ENCODE measurements around the gene MEG3.

GRCh38 chr14:100823413-100824080 lies 2.4 kb upstream of the MEG3 start:
- TF ChIP-seq, protein P1, sequence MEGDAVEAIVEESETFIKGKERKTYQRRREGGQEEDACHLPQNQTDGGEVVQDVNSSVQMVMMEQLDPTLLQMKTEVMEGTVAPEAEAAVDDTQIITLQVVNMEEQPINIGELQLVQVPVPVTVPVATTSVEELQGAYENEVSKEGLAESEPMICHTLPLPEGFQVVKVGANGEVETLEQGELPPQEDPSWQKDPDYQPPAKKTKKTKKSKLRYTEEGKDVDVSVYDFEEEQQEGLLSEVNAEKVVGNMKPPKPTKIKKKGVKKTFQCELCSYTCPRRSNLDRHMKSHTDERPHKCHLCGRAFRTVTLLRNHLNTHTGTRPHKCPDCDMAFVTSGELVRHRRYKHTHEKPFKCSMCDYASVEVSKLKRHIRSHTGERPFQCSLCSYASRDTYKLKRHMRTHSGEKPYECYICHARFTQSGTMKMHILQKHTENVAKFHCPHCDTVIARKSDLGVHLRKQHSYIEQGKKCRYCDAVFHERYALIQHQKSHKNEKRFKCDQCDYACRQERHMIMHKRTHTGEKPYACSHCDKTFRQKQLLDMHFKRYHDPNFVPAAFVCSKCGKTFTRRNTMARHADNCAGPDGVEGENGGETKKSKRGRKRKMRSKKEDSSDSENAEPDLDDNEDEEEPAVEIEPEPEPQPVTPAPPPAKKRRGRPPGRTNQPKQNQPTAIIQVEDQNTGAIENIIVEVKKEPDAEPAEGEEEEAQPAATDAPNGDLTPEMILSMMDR (IDR thresholded peaks at IDR 0.05), result no peak
- TF ChIP-seq POLR2A (IDR thresholded peaks at IDR 0.05), result no peak

Data from suprapubic skin (tissue), 3 donors.